ENCODE data around the gene EGLN1.

EGLN1 gene

DNA sequence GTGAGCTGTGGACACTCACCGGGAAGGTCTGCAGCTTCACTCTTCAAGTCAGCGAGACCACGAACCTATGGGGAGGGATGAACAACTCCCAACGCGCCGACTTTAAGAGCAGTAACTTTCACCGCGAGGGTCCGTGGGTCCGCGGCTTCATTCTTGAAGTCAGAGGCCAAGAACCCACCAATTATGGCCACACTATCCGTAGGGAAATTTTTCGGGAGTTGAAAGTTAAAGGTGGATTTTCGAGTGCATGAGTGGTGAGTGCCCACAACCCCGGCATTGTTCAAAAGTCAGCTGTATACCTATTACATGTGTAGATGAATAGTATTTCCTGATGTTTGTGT lies 104.1 kb downstream of the EGLN1 start:
- no peaks in the 10 kb centered on the region for H3K27me3 ChIP-seq (ENCODE audit: control insufficient read depth in 1 of 2, insufficient read depth in 2 of 2, low read length in 2 of 2)
- H3K4me3 ChIP-seq (ENCODE audit: low read depth in 1 of 2, low read length in 2 of 2), result no peak overlapping the region
- H3K36me3 ChIP-seq (ENCODE audit: control insufficient read depth in 1 of 2, insufficient read depth in 2 of 2, low read length in 2 of 2), result no peaks in the 10 kb centered on the region
- H3K4me1 ChIP-seq (ENCODE audit: control insufficient read depth in 1 of 2, insufficient read depth in 2 of 2, low read length in 2 of 2), result no peaks in the 10 kb centered on the region
- H3K27ac ChIP-seq (ENCODE audit: low read depth, low read length), result no peak overlapping the region
- no peaks in the 10 kb centered on the region for H3K9me3 ChIP-seq (ENCODE audit: control insufficient read depth in 1 of 2, low read length in 2 of 2)
- no peak overlapping the region for H3K9ac ChIP-seq (ENCODE audit: low read depth in 1 of 2, low read length in 2 of 2)

DNA sequence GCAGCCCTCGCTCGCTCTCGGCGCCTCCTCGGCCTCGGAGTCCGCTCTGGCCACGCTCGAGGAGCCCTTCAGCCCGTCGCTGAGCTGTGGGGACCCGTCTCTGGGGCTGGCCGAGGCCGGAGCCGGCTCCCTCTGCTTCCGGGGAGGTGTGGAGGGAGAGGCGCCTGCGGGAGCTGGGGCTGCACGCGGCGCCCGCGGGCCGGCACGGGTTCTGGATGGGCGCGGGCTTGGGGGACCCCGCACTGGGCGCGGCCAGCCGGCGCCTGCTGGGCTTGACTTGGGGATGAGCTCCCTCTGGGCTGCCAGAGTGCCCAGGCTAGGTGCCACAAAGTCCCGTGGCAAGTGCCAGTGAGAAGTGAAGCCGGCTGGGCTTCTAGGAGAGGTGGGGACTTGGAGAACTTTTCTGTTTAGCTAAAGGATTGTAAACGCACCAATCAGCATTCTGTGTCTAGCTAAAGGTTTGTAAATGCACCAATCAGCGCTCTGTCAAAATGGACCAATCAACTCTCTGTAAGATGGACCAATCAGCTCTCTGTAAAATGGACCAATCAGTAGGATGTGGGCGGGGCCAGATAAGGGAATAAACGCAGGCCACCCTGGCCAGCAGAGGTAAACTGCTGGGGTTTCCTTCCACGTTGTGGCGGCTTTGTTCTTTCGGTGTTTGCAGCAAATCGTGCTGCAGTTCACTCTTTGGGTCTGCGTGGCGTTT lies 104.6 kb downstream of the EGLN1 start:
- no peaks in the 10 kb centered on the region for H3K36me3 ChIP-seq (ENCODE audit: control insufficient read depth in 1 of 2, insufficient read depth in 2 of 2, low read length in 2 of 2)
- H3K27ac ChIP-seq (ENCODE audit: low read depth, low read length), result no peak overlapping the region
- no peak overlapping the region for H3K9ac ChIP-seq (ENCODE audit: low read depth in 1 of 2, low read length in 2 of 2)
- no peak overlapping the region for H3K4me3 ChIP-seq (ENCODE audit: low read depth in 1 of 2, low read length in 2 of 2)
- no peaks in the 10 kb centered on the region for H3K27me3 ChIP-seq (ENCODE audit: control insufficient read depth in 1 of 2, insufficient read depth in 2 of 2, low read length in 2 of 2)
- no peaks in the 10 kb centered on the region for H3K9me3 ChIP-seq (ENCODE audit: control insufficient read depth in 1 of 2, low read length in 2 of 2)
- H3K4me1 ChIP-seq (ENCODE audit: control insufficient read depth in 1 of 2, insufficient read depth in 2 of 2, low read length in 2 of 2), result no peaks in the 10 kb centered on the region

- no peaks in the 10 kb centered on the region for H3K4me1 ChIP-seq (ENCODE audit: control insufficient read depth in 1 of 2, insufficient read depth in 2 of 2, low read length in 2 of 2)
- H3K9me3 ChIP-seq (ENCODE audit: control insufficient read depth in 1 of 2, low read length in 2 of 2), result no peaks in the 10 kb centered on the region
- H3K9ac ChIP-seq (ENCODE audit: low read depth in 1 of 2, low read length in 2 of 2), result no peak overlapping the region
- no peak overlapping the region for H3K27ac ChIP-seq (ENCODE audit: low read depth, low read length)
- H3K4me3 ChIP-seq (ENCODE audit: low read depth in 1 of 2, low read length in 2 of 2), result no peak overlapping the region
- H3K36me3 ChIP-seq (ENCODE audit: control insufficient read depth in 1 of 2, insufficient read depth in 2 of 2, low read length in 2 of 2), result no peaks in the 10 kb centered on the region
- H3K27me3 ChIP-seq (ENCODE audit: control insufficient read depth in 1 of 2, insufficient read depth in 2 of 2, low read length in 2 of 2), result no peaks in the 10 kb centered on the region
Observed at GRCh38 chr1:231315887-231316286, 106.2 kb downstream of the EGLN1 start.
